ENCODE measurements around the gene ALX3. TPM values are rescaled to one million over a fixed set of nuclear protein-coding genes. Genes with fewer than 3 reads are reported as not detected.

Gene ALX3
- total RNA-seq, 1 donor from 2014 or later, result not detected

DNA sequence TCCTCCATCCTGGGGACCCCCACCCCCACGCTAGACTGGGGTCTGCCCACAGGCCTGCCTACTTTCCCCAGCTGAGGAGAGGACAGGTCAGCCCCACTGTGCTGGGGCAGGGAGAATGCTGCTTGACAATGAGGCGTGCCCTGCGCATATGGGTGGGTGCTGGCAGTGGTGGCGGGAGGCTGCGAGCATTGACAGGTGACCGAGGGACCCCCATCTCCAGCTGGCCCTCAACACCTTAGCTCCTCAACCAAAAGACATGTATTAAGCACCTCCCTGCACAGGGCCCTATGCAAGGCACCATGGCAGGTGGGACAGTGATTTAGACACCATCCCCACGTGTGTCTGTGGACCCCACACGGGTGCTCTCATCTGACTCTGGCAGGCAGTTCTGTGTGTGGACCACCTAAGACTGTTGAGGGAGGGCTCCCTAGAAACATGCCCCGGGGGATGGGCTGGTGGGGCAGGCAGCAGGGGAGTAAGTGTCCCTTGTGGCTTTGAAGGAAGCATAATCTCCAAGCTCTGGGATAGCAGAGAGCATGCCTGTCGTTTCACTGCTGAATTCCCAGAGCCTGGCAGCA lies 18.4 kb upstream of the ALX3 start:
- H3K36me3 Mint-ChIP-seq (ENCODE audit: low read depth, unreplicated experiment), result peaks cover 2% of the 10 kb centered on the region
- no peak for TF ChIP-seq EZH2 (IDR thresholded peaks at IDR 0.05; ENCODE audit: insufficient read depth, low read length)
- TF ChIP-seq, protein P1, sequence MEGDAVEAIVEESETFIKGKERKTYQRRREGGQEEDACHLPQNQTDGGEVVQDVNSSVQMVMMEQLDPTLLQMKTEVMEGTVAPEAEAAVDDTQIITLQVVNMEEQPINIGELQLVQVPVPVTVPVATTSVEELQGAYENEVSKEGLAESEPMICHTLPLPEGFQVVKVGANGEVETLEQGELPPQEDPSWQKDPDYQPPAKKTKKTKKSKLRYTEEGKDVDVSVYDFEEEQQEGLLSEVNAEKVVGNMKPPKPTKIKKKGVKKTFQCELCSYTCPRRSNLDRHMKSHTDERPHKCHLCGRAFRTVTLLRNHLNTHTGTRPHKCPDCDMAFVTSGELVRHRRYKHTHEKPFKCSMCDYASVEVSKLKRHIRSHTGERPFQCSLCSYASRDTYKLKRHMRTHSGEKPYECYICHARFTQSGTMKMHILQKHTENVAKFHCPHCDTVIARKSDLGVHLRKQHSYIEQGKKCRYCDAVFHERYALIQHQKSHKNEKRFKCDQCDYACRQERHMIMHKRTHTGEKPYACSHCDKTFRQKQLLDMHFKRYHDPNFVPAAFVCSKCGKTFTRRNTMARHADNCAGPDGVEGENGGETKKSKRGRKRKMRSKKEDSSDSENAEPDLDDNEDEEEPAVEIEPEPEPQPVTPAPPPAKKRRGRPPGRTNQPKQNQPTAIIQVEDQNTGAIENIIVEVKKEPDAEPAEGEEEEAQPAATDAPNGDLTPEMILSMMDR (IDR thresholded peaks at IDR 0.05; ENCODE audit: insufficient read depth, low read depth, low read length), result no peak
- H3K27ac ChIP-seq (ENCODE audit: low read depth, low read length), result no peak overlapping the region
- FAIRE-seq, result no peak
- H3K27ac Mint-ChIP-seq (ENCODE audit: unreplicated experiment), result no peak overlapping the region
- no peak overlapping the region for H3K4me2 ChIP-seq (ENCODE audit: low read length)
- H3K9ac ChIP-seq (ENCODE audit: low read length), result no peak overlapping the region
- no peak for DNase-seq (ENCODE audit: low read depth)
- H3K9me3 ChIP-seq (ENCODE audit: insufficient read depth, low read depth, low read length), result no peaks in the 10 kb centered on the region
- H3K27me3 Mint-ChIP-seq (ENCODE audit: low read depth, unreplicated experiment), result peaks cover 74% of the 10 kb centered on the region
- H3K4me3 Mint-ChIP-seq (ENCODE audit: unreplicated experiment), result no peak overlapping the region
- H4K20me1 ChIP-seq (ENCODE audit: insufficient read depth, low read length), result no peaks in the 10 kb centered on the region
- H3K79me2 ChIP-seq (ENCODE audit: insufficient read depth, low read length), result no peaks in the 10 kb centered on the region
- no peak overlapping the region for H3K4me3 ChIP-seq (ENCODE audit: insufficient read depth, low read depth, low read length)
- H3K27me3 ChIP-seq (ENCODE audit: insufficient read depth, low read length), result peaks cover 73% of the 10 kb centered on the region
- no peak overlapping the region for H2AFZ ChIP-seq (ENCODE audit: low read depth, low read length)
- no peaks in the 10 kb centered on the region for H3K36me3 ChIP-seq (ENCODE audit: insufficient read depth, low read length)
- no peaks in the 10 kb centered on the region for H3K9me3 Mint-ChIP-seq (ENCODE audit: unreplicated experiment)
- H3K4me1 ChIP-seq (ENCODE audit: insufficient read depth, low read length), result peaks cover 10% of the 10 kb centered on the region
- peaks cover 18% of the 10 kb centered on the region for H3K4me1 Mint-ChIP-seq (ENCODE audit: low read depth, unreplicated experiment)

DNA sequence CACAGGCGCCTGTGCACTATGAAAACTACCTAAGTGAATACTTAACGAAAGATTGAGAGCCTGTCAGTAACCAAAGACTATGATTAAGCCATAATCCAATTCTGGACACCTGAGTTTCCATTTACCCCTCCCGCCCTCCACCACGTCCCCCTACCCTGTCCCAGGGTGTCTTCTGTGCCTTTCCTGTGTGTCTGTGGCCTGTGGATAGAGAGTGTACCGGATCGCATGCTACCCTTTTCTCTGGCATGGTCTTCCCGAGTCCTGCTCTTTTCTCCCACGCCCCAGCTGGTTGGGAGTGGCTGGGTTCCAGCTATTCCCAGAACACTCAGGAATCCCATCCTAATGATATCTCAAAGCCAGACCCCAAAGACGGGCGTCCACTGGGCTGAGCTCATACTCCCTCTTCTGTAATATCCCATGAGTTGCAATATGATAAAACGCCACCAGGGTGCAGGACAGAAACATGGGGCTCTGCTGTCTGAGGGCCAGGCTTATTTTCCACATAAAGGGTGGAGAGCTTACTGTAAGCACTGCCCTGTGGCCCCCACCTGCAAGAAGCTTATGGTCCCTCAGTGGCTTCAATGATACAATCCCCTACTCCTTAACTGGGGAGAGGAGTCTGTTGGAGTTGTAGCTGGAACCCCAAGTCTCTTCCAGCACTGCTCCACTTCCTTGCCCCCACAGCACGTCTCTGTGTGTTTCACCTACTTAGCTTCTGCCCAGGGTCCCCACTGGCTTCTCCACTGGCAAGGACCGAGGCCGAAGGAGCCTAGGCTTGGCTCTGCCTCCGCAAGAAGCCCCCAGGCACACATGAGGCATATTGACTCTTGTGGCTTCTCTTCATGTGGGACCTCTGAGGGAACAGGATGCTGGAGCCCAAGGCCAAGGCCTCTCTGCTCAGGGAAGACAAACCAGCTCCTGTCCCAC lies 17.6 kb upstream of the ALX3 start:
- H3K79me2 ChIP-seq (ENCODE audit: insufficient read depth, low read length), result no peaks in the 10 kb centered on the region
- Mint-ChIP-seq H3K36me3 (ENCODE audit: low read depth, unreplicated experiment) (peaks cover 2% of the 10 kb centered on the region), H3K27ac (ENCODE audit: unreplicated experiment) (no peak overlapping the region), H3K4me3 (ENCODE audit: unreplicated experiment) (no peak overlapping the region), H3K4me1 (ENCODE audit: low read depth, unreplicated experiment) (peaks cover 20% of the 10 kb centered on the region), H3K27me3 (ENCODE audit: low read depth, unreplicated experiment) (peaks cover 77% of the 10 kb centered on the region), H3K9me3 (ENCODE audit: unreplicated experiment) (peaks cover 2% of the 10 kb centered on the region)
- H2AFZ ChIP-seq (ENCODE audit: low read depth, low read length), result no peak overlapping the region
- H4K20me1 ChIP-seq (ENCODE audit: insufficient read depth, low read length), result no peaks in the 10 kb centered on the region
- DNase-seq (ENCODE audit: low read depth) (peak; percentile 11), FAIRE-seq (no peak)
- H3K9ac ChIP-seq (ENCODE audit: low read length), result no peak overlapping the region
- no peaks in the 10 kb centered on the region for H3K36me3 ChIP-seq (ENCODE audit: insufficient read depth, low read length)
- no peaks in the 10 kb centered on the region for H3K9me3 ChIP-seq (ENCODE audit: insufficient read depth, low read depth, low read length)
- no peak overlapping the region for H3K4me2 ChIP-seq (ENCODE audit: low read length)
- TF ChIP-seq, protein P1 (IDR thresholded peaks at IDR 0.05; ENCODE audit: insufficient read depth, low read depth, low read length), result peak; percentile 65
- peak; percentile 35 for TF ChIP-seq EZH2 (IDR thresholded peaks at IDR 0.05; ENCODE audit: insufficient read depth, low read length)
- peaks cover 76% of the 10 kb centered on the region for H3K27me3 ChIP-seq (ENCODE audit: insufficient read depth, low read length)
- H3K4me1 ChIP-seq (ENCODE audit: insufficient read depth, low read length), result peaks cover 10% of the 10 kb centered on the region
- H3K4me3 ChIP-seq (ENCODE audit: insufficient read depth, low read depth, low read length), result no peak overlapping the region
- H3K27ac ChIP-seq (ENCODE audit: low read depth, low read length), result no peak overlapping the region

All from astrocyte (in vitro differentiated cells and primary cell).